ENCODE data around the gene RNF223.
"Not testable (repeated sequence)": the region's sequence is repeated elsewhere in the genome, so short reads cannot be mapped to it uniquely, and the experiment has no call there.

RNF223 gene

GRCh38 chr1:1106510-1107221, 32.6 kb upstream of the RNF223 start:
- DNase-seq = no peak

GRCh38 chr1:1104152-1104551, 30.0 kb upstream of the RNF223 start:
- not testable (repeated sequence) for DNase-seq

- DNase-seq = no peak
Observed at GRCh38 chr1:1101503-1101902, 27.4 kb upstream of the RNF223 start.

- DNase-seq = no peak
Observed at GRCh38 chr1:1100296-1100695, 26.2 kb upstream of the RNF223 start.

GRCh38 chr1:1099506-1100183, 25.5 kb upstream of the RNF223 start:
- DNase-seq = no peak

GRCh38 chr1:1098681-1099421, 24.7 kb upstream of the RNF223 start:
- no peak for DNase-seq

- not testable (repeated sequence) for DNase-seq
Observed at GRCh38 chr1:1096136-1096535, 22.0 kb upstream of the RNF223 start.

- no peak for DNase-seq
Observed at GRCh38 chr1:1094981-1095380, 20.9 kb upstream of the RNF223 start.

- DNase-seq = no peak
Observed at GRCh38 chr1:1093610-1093943, 19.5 kb upstream of the RNF223 start.

GRCh38 chr1:1092894-1093609, 18.9 kb upstream of the RNF223 start:
- no peak for DNase-seq

GRCh38 chr1:1092149-1092855, 18.2 kb upstream of the RNF223 start:
- no peak for DNase-seq

- DNase-seq = no peak
Observed at GRCh38 chr1:1091344-1092148, 17.4 kb upstream of the RNF223 start.

GRCh38 chr1:1090424-1091343, 16.6 kb upstream of the RNF223 start:
- DNase-seq = no peak

GRCh38 chr1:1089731-1090423, 15.8 kb upstream of the RNF223 start:
- DNase-seq = no peak

GRCh38 chr1:1088801-1089680, 14.9 kb upstream of the RNF223 start:
- no peak for DNase-seq

GRCh38 chr1:1088029-1088800, 14.1 kb upstream of the RNF223 start:
- no peak for DNase-seq

- DNase-seq = no peak
Observed at GRCh38 chr1:1087351-1088028, 13.4 kb upstream of the RNF223 start.

- no peak for DNase-seq
Observed at GRCh38 chr1:1086911-1087341, 12.8 kb upstream of the RNF223 start.
